CD4-positive, alpha-beta T cell (primary cell): ENCODE measurements around the gene ATP8B2. TPM values are rescaled to one million over a fixed set of nuclear protein-coding genes. Genes with fewer than 3 reads are reported as not detected.
A peak's percentile ranks its signal among the peaks of the same experiment; 100 is the strongest.

Experiments
- ATAC-seq: fragments of 200-7000 bp; cut with Tn5 transposase; one replicate; pipeline ENCODE4 v1.10.0; 2022; ENCODE audit warnings: mild to moderate bottlenecking; ENCODE audit not compliant: poor library complexity
- CTCF ChIA-PET: fragments of 350-600 bp; sonication (Branson Sonifier 250); formaldehyde crosslinking; loops from one replicate; lab custom pipeline; 2021; ENCODE audit warnings: antibody characterized with exemption, inconsistent platforms; lab: Charles Lee
- POLR2A ChIA-PET: fragments of 350-600 bp; sonication (Branson Sonifier 250); formaldehyde crosslinking; loops from one replicate; lab custom pipeline; 2021; ENCODE audit warnings: antibody characterized with exemption, inconsistent platforms; lab: Charles Lee
- DNase-seq, 14 experiments: peaks; one replicate each; pipeline ENCODE4 v3.0.0-alpha.2; 2013 to 2020; ENCODE audit warnings: mixed read lengths in 2 of 14
- H3K27ac ChIP-seq, 2 donors: one replicate each; pipeline versions ENCODE4 v1.5.1 to v1.7.0; 2013; ENCODE audit warnings: low read length in 2 of 2, low read depth in 1 of 2, mild to moderate bottlenecking in 1 of 2
- H3K27me3 ChIP-seq, 2 experiments: 1 replicate in 1 of 2; 2 replicates in 1 of 2; pipeline versions ENCODE4 v1.6.1 to v1.7.0; 2013; ENCODE audit warnings: low read length in 2 of 2, control low read depth in 1 of 2, mild to moderate bottlenecking in 1 of 2, moderate library complexity in 1 of 2; ENCODE audit not compliant: insufficient read depth in 2 of 2, control insufficient read depth in 1 of 2
- H3K36me3 ChIP-seq: one replicate; pipeline ENCODE4 v1.6.1; 2013; ENCODE audit warnings: low read length, control low read depth; ENCODE audit not compliant: insufficient read depth
- H3K4me1 ChIP-seq: one replicate; pipeline ENCODE4 v1.6.1; 2013; ENCODE audit warnings: low read length, control low read depth; ENCODE audit not compliant: insufficient read depth
- H3K4me3 ChIP-seq: one replicate; pipeline ENCODE4 v1.5.1; 2013; ENCODE audit warnings: mild to moderate bottlenecking, low read length, moderate library complexity
- H3K9me3 ChIP-seq, 2 experiments: 1 replicate in 1 of 2; 2 replicates in 1 of 2; pipeline versions ENCODE4 v1.6.1 to v1.7.0; 2013; ENCODE audit warnings: low read length in 2 of 2, mild to moderate bottlenecking in 2 of 2, control low read depth in 1 of 2, moderate library complexity in 1 of 2; ENCODE audit not compliant: control insufficient read depth in 1 of 2, insufficient read depth in 1 of 2
- H3K27ac Mint-ChIP-seq: one replicate; pipeline ENCODE4 v1.8.0; 2020; ENCODE audit warnings: mixed read lengths
- H3K27me3 Mint-ChIP-seq: one replicate; pipeline ENCODE4 v1.8.0; 2021; ENCODE audit warnings: mixed read lengths
- H3K36me3 Mint-ChIP-seq: one replicate; pipeline ENCODE4 v1.8.0; 2021; ENCODE audit warnings: low read depth, mixed read lengths
- H3K4me1 Mint-ChIP-seq: one replicate; pipeline ENCODE4 v1.8.0; 2021; ENCODE audit warnings: low read depth, mixed read lengths
- H3K4me3 Mint-ChIP-seq: one replicate; pipeline ENCODE4 v1.8.0; 2020; ENCODE audit warnings: mild to moderate bottlenecking, mixed read lengths
- H3K9me3 Mint-ChIP-seq: one replicate; pipeline ENCODE4 v1.8.0; 2020; ENCODE audit warnings: mixed read lengths
- CTCF ChIP-seq: fragments of 200-600 bp; IDR thresholded peaks from one replicate; pipeline ENCODE4 v1.8.0; 2022; ENCODE audit warnings: antibody characterized with exemption, mild to moderate bottlenecking
- intact Hi-C, 2 experiments: fragments of 100-400 bp; cut with DNase I in 1 of 2; cut with micrococcal nuclease in 1 of 2; formaldehyde crosslinking; loops; one replicate each; pipeline versions ENCODE4 v1.15.1 to v1.9.0; 2023 to 2025; cut with DNase I, micrococcal nuclease
- total RNA-seq, 174 experiments: library from RNA in 2 of 174; stranded (reverse) in 2 of 174; gene quantifications; one replicate each; pipeline ENCODE4 v1.2.3 and lab custom pipeline; 2021 to 2026

Gene ATP8B2
- total RNA-seq, 2 experiments from 2014 or later: 72.7 to 80.7 TPM

DNA sequence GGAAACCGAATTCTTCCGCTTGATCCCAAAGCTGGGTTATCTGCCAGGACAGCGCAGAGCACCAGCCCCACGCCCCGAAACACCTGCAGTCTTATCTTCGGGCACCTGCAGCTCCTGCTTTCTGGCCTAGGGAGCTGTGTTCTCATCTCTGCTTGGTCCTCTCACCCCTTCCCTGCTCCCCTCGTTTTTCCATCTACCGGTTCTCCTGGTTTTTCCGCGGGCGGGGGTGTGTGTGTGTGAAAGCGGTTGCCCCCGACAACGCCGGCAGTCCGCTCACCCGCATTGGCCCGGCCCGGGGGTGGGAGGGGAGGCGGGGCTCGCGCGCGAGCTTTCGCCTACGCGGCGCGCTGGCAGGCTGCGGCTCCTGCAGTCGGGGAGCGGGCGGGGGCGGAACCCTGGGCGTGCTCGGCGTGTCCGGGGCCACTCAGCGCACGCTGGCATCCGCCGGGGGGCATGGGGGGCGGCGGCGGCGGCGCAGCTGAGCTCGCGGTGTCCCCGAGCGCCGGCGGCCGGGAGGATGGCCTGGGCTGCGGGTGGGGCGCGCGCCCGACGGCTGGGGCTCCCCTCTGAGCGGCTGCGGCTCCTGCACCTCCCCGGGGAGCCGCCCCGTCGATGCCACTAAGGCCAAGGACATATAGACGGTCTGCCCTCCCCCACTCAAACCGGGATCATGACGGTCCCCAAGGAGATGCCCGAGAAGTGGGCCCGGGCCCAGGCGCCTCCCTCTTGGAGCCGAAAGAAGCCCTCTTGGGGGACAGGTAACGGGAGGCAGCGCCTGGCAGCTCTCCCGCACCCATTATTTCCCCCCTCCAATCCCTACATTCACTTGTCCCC, 3.2 kb downstream of the ATP8B2 start:
- H3K27me3 ChIP-seq: no peaks in the 10 kb centered on the region
- Mint-ChIP-seq H3K9me3 (no peaks in the 10 kb centered on the region), H3K27me3 (no peaks in the 10 kb centered on the region), H3K4me3 (peak overlapping the region; percentile 92), H3K36me3 (peaks cover 65% of the 10 kb centered on the region), H3K4me1 (peaks cover 62% of the 10 kb centered on the region), H3K27ac (peak overlapping the region; percentile 90)
- ATAC-seq (peak; percentile 69), DNase-seq (peak; percentile 66 to 92 (median 86))
- peak overlapping the region; percentile 86 for H3K27ac ChIP-seq
- TF ChIP-seq CTCF: no peak
- CTCF ChIA-PET: interaction anchor here (0.8 to 2.9 kb wide), 3 partner anchors 16 to 56 kb away, joined by 3 to 15 read pairs (median 3); no protein-coding TSS in a partner anchor
- no peaks in the 10 kb centered on the region for H3K9me3 ChIP-seq
- peaks cover 42% of the 10 kb centered on the region for H3K36me3 ChIP-seq
- POLR2A ChIA-PET: interaction anchor here (0.7 to 6.6 kb wide), 17 partner anchors 8 to 361 kb away, joined by 3 to 94 read pairs (median 4); partner anchors contain the start of genes CREB3L4, HAX1 and UBAP2L
- peak overlapping the region; percentile 72 for H3K4me3 ChIP-seq
- intact Hi-C loops: loop anchor here (2.0 to 10.0 kb wide), 5 partner anchors 14 to 756 kb away; partner anchors contain the start of genes UBAP2L (in 1 of the 2) and UBE2Q1 (in 1 of the 2)
- peaks cover 82% of the 10 kb centered on the region for H3K4me1 ChIP-seq

DNA sequence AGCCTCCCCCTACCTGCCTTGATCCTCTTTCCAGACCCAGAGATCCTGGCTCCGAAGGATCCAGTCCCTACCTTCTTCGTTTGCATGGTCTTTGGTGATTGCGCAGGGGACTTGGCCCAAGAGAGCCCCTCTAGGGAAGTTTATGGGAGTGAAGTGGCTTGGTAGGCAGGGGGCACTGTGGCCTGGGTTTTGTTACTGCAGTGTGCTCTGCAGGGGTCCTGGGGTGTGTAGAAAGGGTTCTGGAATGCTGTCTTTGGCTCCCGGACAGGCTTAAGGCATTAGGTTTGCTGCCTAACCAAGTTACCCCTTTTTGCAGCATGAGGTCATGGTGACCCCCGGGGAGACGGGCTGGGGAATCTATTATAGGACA, 3.8 kb downstream of the ATP8B2 start:
- H3K4me1 Mint-ChIP-seq: peaks cover 67% of the 10 kb centered on the region
- H3K27ac Mint-ChIP-seq: peak overlapping the region; percentile 89
- H3K4me3 Mint-ChIP-seq: peak overlapping the region; percentile 91
- intact Hi-C loops: loop anchor here (2.0 to 10.0 kb wide), 5 partner anchors 14 to 756 kb away; partner anchors contain the start of genes UBAP2L (in 1 of the 2) and UBE2Q1 (in 1 of the 2)
- no peak for TF ChIP-seq CTCF
- peaks cover 87% of the 10 kb centered on the region for H3K4me1 ChIP-seq
- peak overlapping the region; percentile 72 for H3K4me3 ChIP-seq
- POLR2A ChIA-PET: interaction anchor here (0.8 to 6.6 kb wide), 8 partner anchors 7 to 150 kb away, joined by 3 to 94 read pairs (median 10); partner anchors contain the start of genes HAX1 and UBAP2L
- H3K27me3 Mint-ChIP-seq: no peaks in the 10 kb centered on the region
- H3K9me3 Mint-ChIP-seq: no peaks in the 10 kb centered on the region
- DNase-seq (peak in 1 of 14 experiments; percentile 43), ATAC-seq (no peak)
- peaks cover 46% of the 10 kb centered on the region for H3K36me3 ChIP-seq
- H3K27me3 ChIP-seq: no peaks in the 10 kb centered on the region
- peak overlapping the region; percentile 71 to 86 for H3K27ac ChIP-seq
- CTCF ChIA-PET: interaction anchor here (0.8 to 2.9 kb wide), 4 partner anchors 15 to 74 kb away, joined by 3 to 15 read pairs (median 3); no protein-coding TSS in a partner anchor
- H3K36me3 Mint-ChIP-seq: peaks cover 71% of the 10 kb centered on the region
- H3K9me3 ChIP-seq: no peaks in the 10 kb centered on the region

GRCh38 chr1:154329551-154330131, 4.3 kb downstream of the ATP8B2 start:
- peak overlapping the region; percentile 89 for H3K27ac Mint-ChIP-seq
- Histone ChIP-seq H3K27ac (peak overlapping the region; percentile 71 to 86), H3K27me3 (no peaks in the 10 kb centered on the region), H3K4me3 (peak overlapping the region; percentile 72), H3K36me3 (peaks cover 51% of the 10 kb centered on the region), H3K9me3 (no peaks in the 10 kb centered on the region), H3K4me1 (peaks cover 87% of the 10 kb centered on the region)
- ChIA-PET CTCF (interaction anchor here (0.6 to 2.9 kb wide), 5 partner anchors 15 to 73 kb away, joined by 3 to 15 read pairs (median 3); no protein-coding TSS in a partner anchor), POLR2A (interaction anchor here (0.5 to 6.6 kb wide), 7 partner anchors 7 to 562 kb away, joined by 3 to 94 read pairs (median 10); partner anchors contain the start of gene UBAP2L)
- peaks cover 72% of the 10 kb centered on the region for H3K4me1 Mint-ChIP-seq
- ATAC-seq (peak; percentile 15), DNase-seq (peak in 5 of 14 experiments; percentile 15 to 75 (median 63))
- TF ChIP-seq CTCF: no peak
- H3K4me3 Mint-ChIP-seq: peak overlapping the region; percentile 91
- H3K27me3 Mint-ChIP-seq: no peaks in the 10 kb centered on the region
- peaks cover 76% of the 10 kb centered on the region for H3K36me3 Mint-ChIP-seq
- intact Hi-C loops: loop anchor here (2.0 to 10.0 kb wide), 6 partner anchors 13 to 755 kb away; partner anchors contain the start of genes UBAP2L (in 1 of the 2) and UBE2Q1 (in 1 of the 2)
- no peaks in the 10 kb centered on the region for H3K9me3 Mint-ChIP-seq
